A673 (cell line): Measurements from ENCODE around the gene ARMC12. TPM values are rescaled to one million over a fixed set of nuclear protein-coding genes. Genes with fewer than 3 reads are reported as not detected.

Source experiments
- BruUV-seq: library from RNA; stranded (reverse); fragments of 400-500 nt; replicated peaks from 2 replicates; lab custom pipeline; 2021; lab: Mats Ljungman, UMichigan
- CTCF ChIA-PET: fragments of 300-600 bp; sonication (Branson Sonifier 250); formaldehyde crosslinking; loops from one replicate; lab custom pipeline; 2022; ENCODE audit warnings: antibody characterized with exemption; lab: Charles Lee
- POLR2A ChIA-PET: fragments of 300-600 bp; sonication (Branson Sonifier 250); formaldehyde crosslinking; loops from one replicate; lab custom pipeline; 2022; ENCODE audit warnings: antibody characterized with exemption; ENCODE audit not compliant: low non-redundant PET; lab: Charles Lee
- DNase-seq: peaks from one replicate; pipeline ENCODE4 v3.0.0-alpha.2; 2015; ENCODE audit warnings: low spot score
- H3K27ac ChIP-seq: fragments of 200-600 bp; sonication (generic); 2 replicates; pipeline ENCODE4 v1.5.1; 2016; ENCODE audit warnings: mixed run types, low read depth, mild to moderate bottlenecking, mixed read lengths, antibody characterized with exemption, low read length; ENCODE audit not compliant: poor library complexity, severe bottlenecking
- H3K27me3 ChIP-seq: fragments of 200-600 bp; sonication (generic); replicated peaks from 2 replicates; pipeline ENCODE4 v1.6.1; 2017; ENCODE audit warnings: mixed run types, low read depth, mild to moderate bottlenecking, mixed read lengths, antibody characterized with exemption, low read length; ENCODE audit not compliant: insufficient read depth, poor library complexity
- H3K36me3 ChIP-seq: fragments of 200-600 bp; sonication (generic); 2 replicates; pipeline ENCODE4 v1.6.1; 2016; ENCODE audit warnings: mixed run types, mild to moderate bottlenecking, mixed read lengths, antibody characterized with exemption, low read length; ENCODE audit not compliant: insufficient read depth, poor library complexity, severe bottlenecking
- H3K4me1 ChIP-seq: fragments of 200-600 bp; sonication (generic); 2 replicates; pipeline ENCODE4 v1.6.1; 2017; ENCODE audit warnings: mixed run types, mild to moderate bottlenecking, mixed read lengths, antibody characterized with exemption, low read length; ENCODE audit not compliant: insufficient read depth, poor library complexity, severe bottlenecking
- H3K4me3 ChIP-seq: fragments of 200-600 bp; sonication (generic); 2 replicates; pipeline ENCODE4 v1.5.1; 2016; ENCODE audit warnings: low read depth, mixed run types, mild to moderate bottlenecking, mixed read lengths, low read length; ENCODE audit not compliant: poor library complexity, severe bottlenecking
- H3K9me3 ChIP-seq: fragments of 200-600 bp; sonication (generic); 2 replicates; pipeline ENCODE4 v1.6.1; 2016; ENCODE audit warnings: mixed run types, low read depth, mild to moderate bottlenecking, mixed read lengths, antibody characterized with exemption, low read length; ENCODE audit not compliant: poor library complexity, severe bottlenecking
- EZH2 ChIP-seq: fragments of 200-600 bp; sonication (generic); IDR thresholded peaks from 2 replicates; pipeline ENCODE4 v1.6.1; 2017; ENCODE audit warnings: borderline replicate concordance, low read depth, mild to moderate bottlenecking, mixed read lengths, antibody characterized with exemption, low read length; ENCODE audit not compliant: poor library complexity, severe bottlenecking
- intact Hi-C: fragments of 100-400 bp; cut with micrococcal nuclease; formaldehyde crosslinking; loops from one replicate; pipeline ENCODE4 v1.10.0; 2022; ENCODE audit not compliant: unreplicated experiment
- total RNA-seq: library from RNA; stranded (reverse); gene quantifications from 2 replicates; pipeline ENCODE4 v1.2.3, GENCODE V29; 2021
- TF ChIP-seq, protein P1 (sequence below): fragments of 300-800, 200-600 bp; sonication (generic); conservative IDR thresholded peaks from 2 replicates; pipeline ENCODE4 v1.5.1; 2017; ENCODE audit warnings: low read depth, mild to moderate bottlenecking, antibody characterized with exemption, low read length, moderate library complexity, mixed read lengths

The ARMC12 gene
- total RNA-seq, 1 experiment from 2014 or later, result 1.0 TPM

DNA sequence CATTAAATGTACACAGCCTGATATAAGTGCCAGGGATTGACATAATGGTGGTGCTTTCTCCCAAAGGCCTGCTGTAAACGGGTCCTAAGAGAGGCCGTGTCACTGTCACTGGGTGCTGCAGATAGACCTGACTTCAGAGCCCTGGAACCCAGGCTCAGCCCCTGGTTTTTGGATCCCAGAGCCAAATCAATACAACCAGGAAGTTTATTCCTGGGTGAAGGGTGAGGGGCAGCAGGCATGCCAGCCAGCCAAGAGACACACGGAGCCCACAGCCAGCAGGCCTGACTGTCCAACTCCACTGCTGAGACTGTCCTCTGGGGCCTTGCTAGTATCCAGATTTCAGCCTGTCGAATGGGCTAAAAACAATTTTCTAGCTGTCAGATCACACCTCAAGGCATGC lies 12.8 kb upstream of the ARMC12 start:
- POLR2A ChIA-PET, result no interaction called here
- intact Hi-C loops, result no loop called here
- Histone ChIP-seq H3K4me3 (no peak overlapping the region), H3K4me1 (peaks cover 43% of the 10 kb centered on the region), H3K9me3 (no peaks in the 10 kb centered on the region), H3K27me3 (no peaks in the 10 kb centered on the region), H3K36me3 (no peaks in the 10 kb centered on the region), H3K27ac (no peak overlapping the region)
- DNase-seq, result no peak
- CTCF ChIA-PET, result no interaction called here
- no TSS peak for BruUV-seq
- TF ChIP-seq, protein P1, sequence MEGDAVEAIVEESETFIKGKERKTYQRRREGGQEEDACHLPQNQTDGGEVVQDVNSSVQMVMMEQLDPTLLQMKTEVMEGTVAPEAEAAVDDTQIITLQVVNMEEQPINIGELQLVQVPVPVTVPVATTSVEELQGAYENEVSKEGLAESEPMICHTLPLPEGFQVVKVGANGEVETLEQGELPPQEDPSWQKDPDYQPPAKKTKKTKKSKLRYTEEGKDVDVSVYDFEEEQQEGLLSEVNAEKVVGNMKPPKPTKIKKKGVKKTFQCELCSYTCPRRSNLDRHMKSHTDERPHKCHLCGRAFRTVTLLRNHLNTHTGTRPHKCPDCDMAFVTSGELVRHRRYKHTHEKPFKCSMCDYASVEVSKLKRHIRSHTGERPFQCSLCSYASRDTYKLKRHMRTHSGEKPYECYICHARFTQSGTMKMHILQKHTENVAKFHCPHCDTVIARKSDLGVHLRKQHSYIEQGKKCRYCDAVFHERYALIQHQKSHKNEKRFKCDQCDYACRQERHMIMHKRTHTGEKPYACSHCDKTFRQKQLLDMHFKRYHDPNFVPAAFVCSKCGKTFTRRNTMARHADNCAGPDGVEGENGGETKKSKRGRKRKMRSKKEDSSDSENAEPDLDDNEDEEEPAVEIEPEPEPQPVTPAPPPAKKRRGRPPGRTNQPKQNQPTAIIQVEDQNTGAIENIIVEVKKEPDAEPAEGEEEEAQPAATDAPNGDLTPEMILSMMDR, result no peak

DNA sequence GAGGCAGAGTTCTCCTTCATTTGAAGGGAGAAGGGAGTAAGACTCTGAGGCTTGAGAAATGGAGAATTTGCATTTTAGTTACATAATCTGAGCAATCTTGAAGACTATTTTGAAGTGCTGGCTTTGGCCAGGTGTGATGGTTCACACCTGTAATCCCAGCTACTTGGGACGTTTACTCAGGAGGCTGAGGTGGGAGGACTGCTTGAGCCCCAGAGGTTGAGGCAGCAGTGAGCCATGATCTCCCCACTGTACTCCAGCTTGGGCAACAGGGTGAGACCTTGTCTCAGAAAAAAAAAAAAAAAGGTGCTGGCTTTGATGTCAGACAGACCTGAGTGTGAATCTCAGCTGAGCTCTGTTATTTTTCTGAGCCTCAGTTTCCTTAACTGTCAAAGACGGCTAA lies 12.4 kb upstream of the ARMC12 start:
- no peak for TF ChIP-seq EZH2
- TF ChIP-seq, protein P1, result no peak
- no peak overlapping the region for H3K27ac ChIP-seq
- ChIA-PET CTCF (no interaction called here), POLR2A (no interaction called here)
- no peaks in the 10 kb centered on the region for H3K27me3 ChIP-seq
- no peaks in the 10 kb centered on the region for H3K36me3 ChIP-seq
- H3K9me3 ChIP-seq, result no peaks in the 10 kb centered on the region
- no TSS peak for BruUV-seq
- intact Hi-C loops, result no loop called here
- H3K4me1 ChIP-seq, result peaks cover 41% of the 10 kb centered on the region
- H3K4me3 ChIP-seq, result no peak overlapping the region
- DNase-seq, result no peak

- no peaks in the 10 kb centered on the region for H3K36me3 ChIP-seq
- DNase-seq, result no peak
- TF ChIP-seq, protein P1, result no peak
- TF ChIP-seq EZH2, result no peak
- ChIA-PET POLR2A (no interaction called here), CTCF (no interaction called here)
- BruUV-seq, result no TSS peak
- H3K27ac ChIP-seq, result no peak overlapping the region
- intact Hi-C loops, result no loop called here
- peaks cover 34% of the 10 kb centered on the region for H3K4me1 ChIP-seq
- no peaks in the 10 kb centered on the region for H3K27me3 ChIP-seq
- H3K9me3 ChIP-seq, result no peaks in the 10 kb centered on the region
- H3K4me3 ChIP-seq, result no peak overlapping the region
Measured at GRCh38 chr6:35725081-35725708, 11.6 kb upstream of the ARMC12 start.
